Measurements from ENCODE around the gene MBNL1. TPM values are rescaled to one million over a fixed set of nuclear protein-coding genes. Genes with fewer than 3 reads are reported as not detected.

MBNL1 gene, protein sequence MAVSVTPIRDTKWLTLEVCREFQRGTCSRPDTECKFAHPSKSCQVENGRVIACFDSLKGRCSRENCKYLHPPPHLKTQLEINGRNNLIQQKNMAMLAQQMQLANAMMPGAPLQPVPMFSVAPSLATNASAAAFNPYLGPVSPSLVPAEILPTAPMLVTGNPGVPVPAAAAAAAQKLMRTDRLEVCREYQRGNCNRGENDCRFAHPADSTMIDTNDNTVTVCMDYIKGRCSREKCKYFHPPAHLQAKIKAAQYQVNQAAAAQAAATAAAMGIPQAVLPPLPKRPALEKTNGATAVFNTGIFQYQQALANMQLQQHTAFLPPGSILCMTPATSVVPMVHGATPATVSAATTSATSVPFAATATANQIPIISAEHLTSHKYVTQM
- total RNA-seq: 100 to 1,000 TPM; 322 to 452 TPM

DNA sequence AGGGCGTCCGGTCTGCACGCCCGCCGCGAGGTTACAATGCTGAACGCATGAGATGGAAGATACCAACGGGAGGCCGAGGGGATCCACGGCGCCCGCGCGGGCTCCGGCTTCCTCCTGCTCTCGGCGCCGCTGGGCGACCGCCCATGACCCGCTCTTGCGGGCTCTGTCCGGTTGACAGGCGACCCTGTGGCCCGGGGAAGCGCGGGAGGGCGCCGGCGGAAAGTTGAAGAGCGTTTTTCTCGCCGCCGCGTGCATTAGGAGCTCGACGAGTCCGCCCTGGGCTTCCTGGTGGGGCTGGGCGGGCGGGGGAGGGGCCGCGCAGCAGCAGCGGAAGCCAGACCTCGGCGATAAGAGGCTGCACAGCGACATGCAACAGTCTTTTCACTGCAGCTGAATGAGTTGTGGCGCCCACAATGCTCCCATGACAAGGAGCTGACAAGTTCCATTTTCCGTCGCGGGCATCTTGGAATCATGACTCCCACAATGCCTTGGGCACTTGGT, at the start of gene MBNL1:
Gene MBNL1 (plus strand): TSS at position 375 of the 501 bp plus-strand sequence. CDS start 31,265 bp downstream, outside the sequence.
- Mint-ChIP-seq H3K36me3 (ENCODE audit: low read depth) (peaks cover 51% of the 10 kb centered on the region), H3K4me1 (peaks cover 39% of the 10 kb centered on the region), H3K27me3 (no peaks in the 10 kb centered on the region), H3K9me3 (no peaks in the 10 kb centered on the region), H3K27ac (peak within 1 kb of the TSS; percentile 88), H3K4me3 (peak within 1 kb of the TSS; percentile 87)
- ATAC-seq (replicated peaks): peak; percentile 71

DNA sequence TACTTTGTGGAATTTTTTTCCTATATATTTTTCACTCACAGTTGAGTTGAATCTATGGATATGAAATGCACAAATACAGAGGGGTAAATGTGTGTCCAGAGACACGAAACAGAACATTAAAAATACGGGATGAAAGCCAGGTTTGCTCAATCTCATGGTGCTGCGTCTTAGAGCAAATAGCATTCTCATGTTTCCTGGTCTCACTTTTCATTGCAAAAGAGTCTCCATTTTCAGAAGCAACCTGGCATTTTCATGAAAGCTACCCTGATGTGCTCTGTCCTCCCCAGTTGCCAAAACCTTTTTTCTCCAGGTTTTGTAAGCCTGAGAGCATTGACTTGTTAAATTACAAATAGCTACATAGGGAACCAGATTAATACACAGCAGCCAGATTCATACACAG, 49.5 kb upstream of the MBNL1 start:
- no peaks in the 10 kb centered on the region for H3K9me3 Mint-ChIP-seq

DNA sequence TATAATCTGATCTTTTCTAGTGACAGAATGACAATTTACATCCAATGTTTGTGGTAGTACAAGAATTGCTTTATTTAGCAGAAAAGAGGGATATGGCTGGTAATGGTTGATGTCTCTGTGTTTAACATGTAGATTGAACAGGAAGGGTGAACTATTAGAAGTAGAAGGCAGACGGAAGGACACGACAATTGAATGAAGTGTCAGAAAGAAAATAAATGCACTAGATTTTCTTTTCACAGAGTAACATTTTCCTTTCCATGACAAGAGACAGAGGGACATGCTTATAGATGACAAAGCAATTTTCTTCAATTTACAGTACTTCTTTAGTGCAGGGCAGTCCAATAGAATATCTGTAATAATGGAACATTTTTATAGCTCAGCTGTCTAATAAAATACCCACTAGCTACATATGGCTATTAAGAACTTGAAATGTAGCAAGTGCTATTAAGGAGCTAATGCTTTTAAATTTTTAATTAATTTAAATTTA, 48.9 kb upstream of the MBNL1 start:
- Mint-ChIP-seq H3K27ac (no peak overlapping the region), H3K36me3 (ENCODE audit: low read depth) (no peaks in the 10 kb centered on the region), H3K9me3 (no peaks in the 10 kb centered on the region), H3K4me3 (peak overlapping the region; percentile 69), H3K27me3 (no peaks in the 10 kb centered on the region), H3K4me1 (peaks cover 35% of the 10 kb centered on the region)
- no peak for ATAC-seq (replicated peaks)

More for the DNA sequence above, 49.5 kb upstream of the MBNL1 start:
- peaks cover 35% of the 10 kb centered on the region for H3K4me1 Mint-ChIP-seq
- H3K36me3 Mint-ChIP-seq (ENCODE audit: low read depth): no peaks in the 10 kb centered on the region
- no peaks in the 10 kb centered on the region for H3K27me3 Mint-ChIP-seq
- peak overlapping the region; percentile 69 for H3K4me3 Mint-ChIP-seq
- ATAC-seq (replicated peaks): no peak
- H3K27ac Mint-ChIP-seq: no peak overlapping the region

DNA sequence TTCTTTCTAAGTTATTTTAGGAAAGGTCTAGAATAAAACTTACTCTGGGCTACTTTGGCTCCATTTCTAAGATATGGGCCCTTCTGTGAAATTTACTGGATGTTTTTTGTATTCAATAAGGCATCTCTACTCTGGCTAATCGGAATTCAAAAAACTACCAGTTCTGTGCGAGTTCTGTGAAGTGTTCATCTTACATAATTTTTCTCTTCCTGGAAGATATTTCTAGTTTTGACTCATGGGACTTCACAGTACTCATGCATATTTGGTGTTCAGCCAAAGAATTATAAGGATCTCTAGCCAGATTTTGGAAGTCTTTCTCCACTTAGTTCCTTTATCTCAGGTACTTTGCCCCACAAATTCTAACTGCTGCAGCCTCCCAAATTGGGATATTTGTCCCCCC, 46.4 kb upstream of the MBNL1 start:
- H3K4me3 Mint-ChIP-seq: peak overlapping the region; percentile 70
- H3K27me3 Mint-ChIP-seq: no peaks in the 10 kb centered on the region
- peak; percentile 83 for ATAC-seq (replicated peaks)
- peak overlapping the region; percentile 83 for H3K27ac Mint-ChIP-seq
- H3K9me3 Mint-ChIP-seq: no peaks in the 10 kb centered on the region
- H3K36me3 Mint-ChIP-seq (ENCODE audit: low read depth): no peaks in the 10 kb centered on the region
- peaks cover 41% of the 10 kb centered on the region for H3K4me1 Mint-ChIP-seq

DNA sequence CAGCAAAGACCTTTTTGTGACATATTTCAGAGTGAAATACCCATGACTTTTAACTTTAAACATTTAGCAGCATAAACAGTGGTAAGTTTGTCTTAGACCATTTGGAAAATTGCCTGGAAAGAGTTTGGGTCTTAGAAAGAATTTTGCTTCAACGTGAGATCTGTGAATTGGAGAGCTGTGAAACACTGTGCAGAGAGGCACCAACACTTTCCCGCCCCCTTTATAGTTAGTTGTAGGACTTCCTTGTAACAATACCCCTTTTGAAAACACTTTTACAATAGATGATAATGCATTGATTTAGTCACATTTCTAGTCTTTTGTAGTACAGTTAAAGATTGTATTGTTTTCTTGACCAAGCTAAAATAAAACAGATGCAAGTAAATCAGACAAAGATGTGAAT, 43.5 kb upstream of the MBNL1 start:
- Mint-ChIP-seq H3K27me3 (no peaks in the 10 kb centered on the region), H3K27ac (no peak overlapping the region), H3K36me3 (ENCODE audit: low read depth) (no peaks in the 10 kb centered on the region), H3K9me3 (no peaks in the 10 kb centered on the region), H3K4me1 (peaks cover 42% of the 10 kb centered on the region), H3K4me3 (peak overlapping the region; percentile 41)
- ATAC-seq (replicated peaks): no peak

DNA sequence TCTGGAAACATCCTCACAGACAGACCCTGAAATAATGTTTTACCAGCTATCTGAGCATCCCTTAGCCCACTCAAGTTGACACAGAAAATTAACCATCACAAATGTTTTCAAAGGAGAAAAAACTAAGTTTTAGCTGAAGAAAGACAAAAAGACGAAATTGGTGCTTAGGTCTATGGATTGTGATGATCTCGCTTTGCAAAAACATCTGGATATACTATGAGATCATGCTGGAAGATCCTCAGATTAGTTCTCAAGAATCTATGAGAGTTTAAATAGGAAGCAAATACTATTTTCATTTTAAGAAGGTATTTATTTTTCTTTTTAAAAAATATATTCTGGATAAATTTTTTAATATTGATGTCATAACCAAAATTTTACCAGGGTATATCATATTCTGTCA, 42.6 kb upstream of the MBNL1 start:
- no peaks in the 10 kb centered on the region for H3K36me3 Mint-ChIP-seq (ENCODE audit: low read depth)

DNA sequence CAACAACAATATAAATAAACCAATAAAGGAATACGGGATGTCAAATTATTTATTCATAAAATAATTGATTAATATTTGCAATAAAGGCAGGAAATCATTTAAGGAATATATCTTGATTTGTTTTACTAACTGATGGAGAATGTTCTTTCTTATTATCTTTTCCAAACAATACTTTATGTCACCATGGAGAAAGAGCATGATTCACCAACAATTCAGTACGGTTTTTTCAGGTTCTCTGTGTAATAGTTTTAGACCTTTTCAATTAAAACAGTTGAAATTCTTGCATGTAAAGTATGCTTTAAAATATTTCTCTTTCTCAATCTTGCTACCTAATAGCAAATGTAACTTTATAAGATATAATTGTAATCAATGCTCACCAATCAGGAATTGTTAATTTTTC, 41.7 kb upstream of the MBNL1 start:
- ATAC-seq (replicated peaks): no peak
- H3K4me3 Mint-ChIP-seq: no peak overlapping the region
- H3K9me3 Mint-ChIP-seq: no peaks in the 10 kb centered on the region
- H3K36me3 Mint-ChIP-seq (ENCODE audit: low read depth): no peaks in the 10 kb centered on the region
- H3K27me3 Mint-ChIP-seq: no peaks in the 10 kb centered on the region
- no peak overlapping the region for H3K27ac Mint-ChIP-seq
- H3K4me1 Mint-ChIP-seq: peaks cover 45% of the 10 kb centered on the region

More for the DNA sequence above, 42.6 kb upstream of the MBNL1 start:
- Mint-ChIP-seq H3K4me3 (no peak overlapping the region), H3K9me3 (no peaks in the 10 kb centered on the region), H3K4me1 (peaks cover 47% of the 10 kb centered on the region), H3K27me3 (no peaks in the 10 kb centered on the region), H3K27ac (no peak overlapping the region)
- ATAC-seq (replicated peaks): no peak

DNA sequence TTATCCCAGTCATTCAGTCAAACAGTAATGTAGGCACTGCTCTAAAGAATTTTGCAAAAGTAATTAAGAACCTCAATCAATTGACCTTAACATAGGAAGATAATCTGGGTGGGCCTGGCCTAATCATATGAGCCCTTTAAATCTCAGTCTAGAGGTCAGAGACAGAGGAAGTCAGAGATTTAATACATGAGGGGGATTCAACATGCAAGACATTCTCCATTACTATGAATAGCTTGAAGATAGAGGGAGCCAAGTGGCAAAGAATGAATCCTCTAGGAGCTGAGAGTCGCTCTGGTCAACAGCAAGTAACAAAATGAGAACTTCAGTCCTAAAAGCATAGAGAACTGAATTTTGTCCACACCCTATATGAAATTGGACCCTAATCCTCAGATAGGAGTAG, 39.0 kb upstream of the MBNL1 start:
- no peaks in the 10 kb centered on the region for H3K27me3 Mint-ChIP-seq
- ATAC-seq (replicated peaks): no peak
- H3K36me3 Mint-ChIP-seq (ENCODE audit: low read depth): no peaks in the 10 kb centered on the region
- peaks cover 42% of the 10 kb centered on the region for H3K4me1 Mint-ChIP-seq
- no peaks in the 10 kb centered on the region for H3K9me3 Mint-ChIP-seq
- H3K4me3 Mint-ChIP-seq: peak overlapping the region; percentile 63
- H3K27ac Mint-ChIP-seq: no peak overlapping the region

DNA sequence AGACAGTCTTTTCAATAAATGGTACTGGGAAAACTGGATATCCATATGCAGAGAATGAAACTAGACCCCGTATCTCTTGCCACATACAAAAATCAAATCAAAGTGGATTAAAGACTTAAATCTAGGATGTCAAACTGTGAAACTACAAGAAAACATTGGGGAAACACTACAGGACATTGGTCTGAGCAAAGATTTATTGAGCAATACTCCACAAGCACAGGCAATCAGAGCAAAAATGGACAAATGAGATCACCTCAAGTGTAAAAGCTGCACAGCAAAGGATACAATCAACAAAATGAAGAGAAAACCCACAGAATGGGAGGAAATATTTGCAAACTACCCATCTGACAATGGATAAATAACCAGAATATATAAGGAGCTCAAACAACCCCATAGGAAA, 38.4 kb upstream of the MBNL1 start:
- Mint-ChIP-seq H3K4me1 (peaks cover 42% of the 10 kb centered on the region), H3K27ac (peak overlapping the region; percentile 83)
- ATAC-seq (replicated peaks): no peak

DNA sequence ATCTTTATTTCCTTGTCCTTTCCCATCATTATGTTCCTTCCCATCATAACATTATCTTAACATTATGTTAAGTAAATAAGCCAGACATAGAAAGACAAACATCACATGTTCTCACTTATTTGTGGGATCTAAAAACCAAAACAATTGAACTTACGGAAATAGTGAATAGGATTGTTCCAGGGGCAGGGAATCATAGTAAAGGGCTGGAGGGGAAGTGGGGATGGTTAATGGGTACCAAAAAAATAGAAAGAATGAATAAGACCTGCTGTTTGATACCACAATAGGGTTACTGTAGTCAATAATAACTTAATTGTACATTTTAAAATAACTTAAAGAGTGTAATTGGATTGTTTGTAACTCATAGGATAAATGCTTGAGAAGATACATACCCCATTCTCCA, 36.7 kb upstream of the MBNL1 start:
- Mint-ChIP-seq H3K4me1 (peaks cover 45% of the 10 kb centered on the region), H3K9me3 (no peaks in the 10 kb centered on the region), H3K4me3 (peak overlapping the region; percentile 63), H3K36me3 (ENCODE audit: low read depth) (no peaks in the 10 kb centered on the region), H3K27me3 (no peaks in the 10 kb centered on the region), H3K27ac (peak overlapping the region; percentile 25)
- ATAC-seq (replicated peaks): no peak

More for the DNA sequence above, 38.4 kb upstream of the MBNL1 start:
- H3K36me3 Mint-ChIP-seq (ENCODE audit: low read depth): no peaks in the 10 kb centered on the region
- H3K9me3 Mint-ChIP-seq: no peaks in the 10 kb centered on the region
- H3K27me3 Mint-ChIP-seq: no peaks in the 10 kb centered on the region
- peak overlapping the region; percentile 63 for H3K4me3 Mint-ChIP-seq

DNA sequence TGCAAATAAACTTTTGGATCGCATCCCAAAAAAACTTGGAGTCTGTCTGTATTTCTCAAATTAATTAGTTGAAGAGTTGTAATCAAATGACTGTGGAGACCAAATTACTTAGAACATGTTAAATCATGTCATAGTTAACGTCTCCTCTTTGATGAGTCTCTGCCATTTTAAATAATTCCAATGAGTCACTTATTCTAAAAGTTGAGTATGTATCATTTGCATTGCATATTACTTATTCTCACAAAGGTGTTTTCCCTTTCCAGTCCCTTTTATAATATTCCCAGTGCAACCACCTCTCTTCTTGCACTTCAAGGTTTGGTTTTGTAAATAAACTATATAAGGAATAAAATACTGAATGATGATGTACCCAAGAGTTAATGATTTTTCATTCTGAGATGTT, 36.0 kb upstream of the MBNL1 start:
- peak overlapping the region; percentile 63 for H3K4me3 Mint-ChIP-seq
- peaks cover 48% of the 10 kb centered on the region for H3K4me1 Mint-ChIP-seq
- H3K27ac Mint-ChIP-seq: peak overlapping the region; percentile 25
- no peaks in the 10 kb centered on the region for H3K36me3 Mint-ChIP-seq (ENCODE audit: low read depth)
- peak; percentile 75 for ATAC-seq (replicated peaks)
- no peaks in the 10 kb centered on the region for H3K9me3 Mint-ChIP-seq
- no peaks in the 10 kb centered on the region for H3K27me3 Mint-ChIP-seq

DNA sequence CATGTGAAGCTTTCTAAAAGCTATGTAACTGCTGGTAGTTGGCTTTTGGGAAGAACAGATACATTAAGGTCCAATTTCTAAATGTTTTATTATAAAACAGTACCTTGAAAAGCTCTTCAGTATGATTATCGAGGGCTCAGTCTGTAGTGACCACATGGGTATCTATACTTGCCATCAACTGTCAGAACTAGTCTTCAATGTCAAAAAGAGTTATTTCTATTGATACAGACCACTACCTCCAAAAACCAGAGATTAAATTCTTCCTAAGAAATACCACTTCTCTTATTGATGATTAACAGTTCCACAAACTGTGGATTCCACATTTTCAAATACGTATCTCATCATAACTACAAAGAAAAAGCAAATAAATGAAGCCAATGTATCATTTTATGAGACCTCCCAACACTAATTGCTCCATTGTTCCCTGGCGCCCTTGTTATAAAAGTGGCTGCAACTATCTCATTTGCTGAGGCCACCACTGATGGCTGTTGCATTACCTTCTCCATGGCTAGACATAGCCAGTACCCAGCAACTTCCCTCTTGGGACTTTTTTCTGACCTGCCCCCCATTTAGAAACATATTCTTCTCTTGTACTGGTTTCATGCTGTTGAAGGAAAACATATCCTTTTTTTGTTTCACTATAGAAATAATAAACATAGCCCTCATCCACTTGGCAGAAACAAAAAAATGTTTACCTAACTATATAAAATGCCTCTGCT, 33.9 kb upstream of the MBNL1 start:
- no peak for ATAC-seq (replicated peaks)
- Mint-ChIP-seq H3K9me3 (no peaks in the 10 kb centered on the region), H3K4me3 (peak overlapping the region; percentile 63), H3K27ac (peak overlapping the region; percentile 10), H3K36me3 (ENCODE audit: low read depth) (no peaks in the 10 kb centered on the region), H3K4me1 (peaks cover 48% of the 10 kb centered on the region), H3K27me3 (no peaks in the 10 kb centered on the region)

DNA sequence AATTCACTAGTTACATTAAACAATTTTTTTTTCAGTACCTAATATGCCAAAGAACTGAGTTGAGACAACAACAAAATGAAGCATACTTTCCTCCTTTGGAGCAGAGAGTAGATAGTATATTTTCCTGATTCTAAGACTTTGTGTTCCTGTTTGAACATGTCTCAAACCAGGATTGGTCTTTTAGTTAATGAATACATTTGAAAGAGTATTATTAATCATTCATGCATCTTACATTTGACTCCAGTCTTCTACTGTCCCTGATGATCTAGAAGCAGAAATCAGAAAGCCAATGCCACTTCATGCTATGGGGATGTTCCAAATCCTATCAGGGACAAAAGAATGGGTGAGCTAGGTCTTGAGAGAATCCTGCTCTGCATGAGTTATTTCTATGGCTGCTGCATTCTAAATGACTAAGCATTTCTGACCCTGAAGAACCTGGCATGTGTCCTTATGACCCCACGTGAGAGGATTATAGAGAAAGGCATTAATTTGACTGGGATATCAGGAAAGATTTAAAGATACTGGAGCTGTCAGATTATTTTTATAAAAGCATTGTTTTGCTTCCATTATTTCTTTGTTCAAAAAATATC, 32.9 kb upstream of the MBNL1 start:
- Mint-ChIP-seq H3K4me1 (peaks cover 43% of the 10 kb centered on the region), H3K4me3 (peak overlapping the region; percentile 67), H3K27ac (peak overlapping the region; percentile 66), H3K27me3 (no peaks in the 10 kb centered on the region), H3K36me3 (ENCODE audit: low read depth) (no peaks in the 10 kb centered on the region), H3K9me3 (no peaks in the 10 kb centered on the region)
- ATAC-seq (replicated peaks): peak; percentile 22

DNA sequence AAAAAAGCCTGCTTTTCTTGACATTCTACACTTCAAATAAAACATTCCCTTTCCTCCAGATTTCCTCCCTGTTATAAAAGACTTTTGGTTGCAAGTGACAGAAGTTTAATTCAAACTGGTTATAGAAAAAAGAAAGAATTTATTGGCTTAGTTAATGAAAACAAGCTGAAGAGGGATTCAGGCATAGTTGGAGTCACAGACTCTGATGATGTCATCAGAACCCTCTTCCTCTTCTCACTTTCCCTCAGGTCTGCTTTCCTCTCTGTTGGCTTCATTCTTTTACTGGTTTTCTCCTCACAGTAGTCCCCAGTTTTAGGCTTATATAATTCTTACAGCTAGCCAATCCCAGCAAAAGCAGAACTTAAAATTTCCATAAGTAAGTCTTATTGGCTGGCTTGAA, 32.0 kb upstream of the MBNL1 start:
- no peaks in the 10 kb centered on the region for H3K36me3 Mint-ChIP-seq (ENCODE audit: low read depth)

More for the DNA sequence above, 32.0 kb upstream of the MBNL1 start:
- peak; percentile 46 for ATAC-seq (replicated peaks)
- Mint-ChIP-seq H3K27ac (peak overlapping the region; percentile 53), H3K27me3 (no peaks in the 10 kb centered on the region), H3K9me3 (no peaks in the 10 kb centered on the region), H3K4me1 (peaks cover 45% of the 10 kb centered on the region), H3K4me3 (peak overlapping the region; percentile 57)

Measured in activated T-helper 17 cell treated with anti-CD3 and anti-CD28 coated beads, Interleukin-2, amount 50 U/mL, for 72 hours (primary cell).